NK-92 (cell line): ENCODE measurements around the gene PRICKLE2.

Experiments
- DNase-seq: peaks from one replicate; lab custom pipeline; 2025; ENCODE audit not compliant: unreplicated experiment; lab: John Stamatoyannopoulos, UW

Gene PRICKLE2

GRCh38 chr3:64049136-64049535 is 176.1 kb downstream of the PRICKLE2 start:
- DNase-seq: no peak

GRCh38 chr3:64048631-64049061 is 176.6 kb downstream of the PRICKLE2 start:
- no peak for DNase-seq

- DNase-seq: no peak
These were observed 177.5 kb downstream of the PRICKLE2 start for GRCh38 chr3:64047787-64048186.

- no peak for DNase-seq
These were observed 178.2 kb downstream of the PRICKLE2 start for GRCh38 chr3:64046996-64047594.

- DNase-seq: no peak
These were observed 178.7 kb downstream of the PRICKLE2 start for GRCh38 chr3:64046592-64046991.

GRCh38 chr3:64042952-64043351 is 182.3 kb downstream of the PRICKLE2 start:
- DNase-seq: no peak
